WTC11 (cell line): ENCODE results near the gene TBC1D4. TPM values are rescaled to one million over a fixed set of nuclear protein-coding genes. Genes with fewer than 3 reads are reported as not detected.
A peak's percentile ranks its signal among the peaks of the same experiment; 100 is the strongest.

Experiments
- ATAC-seq: fragments of 200-7000 bp; cut with Tn5 transposase; 2 replicates; pipeline ENCODE4 v1.10.0; 2021; ENCODE audit warnings: mild to moderate bottlenecking, moderate library complexity
- CTCF ChIA-PET: fragments of 300-600 bp; sonication (Branson Sonifier 250); formaldehyde crosslinking; loops from one replicate; lab custom pipeline; 2021; ENCODE audit warnings: antibody characterized with exemption; lab: Charles Lee
- POLR2A ChIA-PET: fragments of 350-600 bp; sonication (Branson Sonifier 250); formaldehyde crosslinking; loops from one replicate; lab custom pipeline; 2021; ENCODE audit warnings: antibody characterized with exemption; lab: Charles Lee
- DNase-seq: peaks from one replicate; pipeline ENCODE4 v3.0.0; 2021; ENCODE audit warnings: low spot score
- H3K27ac Mint-ChIP-seq: 2 replicates; pipeline ENCODE4 v1.8.0; 2021; ENCODE audit warnings: mixed read lengths
- H3K27me3 Mint-ChIP-seq: 2 replicates; pipeline ENCODE4 v1.8.0; 2021; ENCODE audit warnings: low read depth, mild to moderate bottlenecking, moderate library complexity, mixed read lengths
- H3K36me3 Mint-ChIP-seq: 2 replicates; pipeline ENCODE4 v1.8.0; 2021; ENCODE audit warnings: mixed read lengths
- H3K4me1 Mint-ChIP-seq: 2 replicates; pipeline ENCODE4 v1.8.0; 2022; ENCODE audit warnings: mixed read lengths
- H3K4me3 Mint-ChIP-seq: 2 replicates; pipeline ENCODE4 v1.8.0; 2021; ENCODE audit warnings: mild to moderate bottlenecking, moderate library complexity, mixed read lengths
- H3K9me3 Mint-ChIP-seq: 2 replicates; pipeline ENCODE4 v1.8.0; 2021; ENCODE audit warnings: mixed read lengths
- ATF1 ChIP-seq: sonication (generic); formaldehyde crosslinking; IDR thresholded peaks from 2 replicates; pipeline ENCODE4 v1.8.1; 2023; ENCODE audit warnings: mild to moderate bottlenecking, moderate library complexity, missing genetic modification reagents
- EMX1 ChIP-seq: fragments of 250-450 bp; sonication (Bioruptor Pico); IDR thresholded peaks from 2 replicates; pipeline ENCODE4 v1.8.0; 2021; ENCODE audit warnings: mild to moderate bottlenecking
- ESRRA ChIP-seq: sonication (generic); formaldehyde crosslinking; IDR thresholded peaks from 2 replicates; pipeline ENCODE4 v1.8.1; 2022; ENCODE audit warnings: mild to moderate bottlenecking, missing genetic modification reagents, borderline replicate concordance
- FOXP1 ChIP-seq: sonication (generic); formaldehyde crosslinking; IDR thresholded peaks from 2 replicates; pipeline ENCODE4 v1.8.0; 2022; ENCODE audit warnings: missing genetic modification reagents, mild to moderate bottlenecking, moderate library complexity, borderline replicate concordance
- HMGA2 ChIP-seq: fragments of 250-450 bp; sonication (Bioruptor Pico); IDR thresholded peaks from 2 replicates; pipeline ENCODE4 v1.4.0; 2021; ENCODE audit warnings: mild to moderate bottlenecking, moderate library complexity
- JAZF1 ChIP-seq: fragments of 250-450 bp; sonication (Bioruptor Pico); IDR thresholded peaks from 2 replicates; pipeline ENCODE4 v1.9.0; 2021; ENCODE audit warnings: moderate library complexity, mild to moderate bottlenecking, inconsistent platforms
- NR1H2 ChIP-seq: sonication (generic); formaldehyde crosslinking; IDR thresholded peaks from 2 replicates; pipeline ENCODE4 v1.9.0; 2021; ENCODE audit warnings: mild to moderate bottlenecking, moderate library complexity, missing genetic modification reagents
- NR2C2 ChIP-seq: sonication (generic); formaldehyde crosslinking; IDR thresholded peaks from 2 replicates; pipeline ENCODE4 v1.8.0; 2022; ENCODE audit warnings: mild to moderate bottlenecking, missing genetic modification reagents
- PRRX2 ChIP-seq: fragments of 250-450 bp; sonication (Bioruptor Pico); IDR thresholded peaks from 2 replicates; pipeline ENCODE4 v1.8.0; 2021; ENCODE audit warnings: mild to moderate bottlenecking
- SOX15 ChIP-seq: fragments of 250-450 bp; sonication (Bioruptor Pico); IDR thresholded peaks from 2 replicates; pipeline ENCODE4 v1.9.0; 2021; ENCODE audit warnings: mild to moderate bottlenecking
- SP1 ChIP-seq: sonication (generic); formaldehyde crosslinking; conservative IDR thresholded peaks from 2 replicates; pipeline ENCODE4 v1.8.1; 2022; ENCODE audit warnings: missing genetic modification reagents
- TP53 ChIP-seq: sonication (generic); formaldehyde crosslinking; IDR thresholded peaks from 2 replicates; pipeline ENCODE4 v1.8.1; 2023; ENCODE audit warnings: mild to moderate bottlenecking, missing genetic modification reagents
- ZNF121 ChIP-seq: sonication (generic); formaldehyde crosslinking; IDR thresholded peaks from 2 replicates; pipeline ENCODE4 v1.8.0; 2023; ENCODE audit warnings: missing genetic modification reagents
- ZNF219 ChIP-seq: sonication (generic); formaldehyde crosslinking; IDR thresholded peaks from 2 replicates; pipeline ENCODE4 v1.8.0; 2023; ENCODE audit warnings: missing genetic modification reagents, mild to moderate bottlenecking, borderline replicate concordance
- ZSCAN18 ChIP-seq: fragments of 250-450 bp; sonication (Bioruptor Pico); IDR thresholded peaks from 2 replicates; pipeline ENCODE4 v2.1.2; 2022; ENCODE audit warnings: mild to moderate bottlenecking, moderate library complexity
- total RNA-seq: library from RNA; stranded (reverse); gene quantifications from 3 replicates; pipeline ENCODE4 v1.2.3, GENCODE V29; 2021
- TF ChIP-seq, protein P1 (sequence below): fragments of 200-600 bp; IDR thresholded peaks from 2 replicates; pipeline ENCODE4 v1.8.0; 2022; ENCODE audit warnings: antibody characterized with exemption
- TF ChIP-seq, protein P2 (sequence below): sonication (generic); formaldehyde crosslinking; IDR thresholded peaks from 2 replicates; pipeline ENCODE4 v1.8.0; 2022; ENCODE audit warnings: mild to moderate bottlenecking, missing genetic modification reagents
- TF ChIP-seq, protein P3 (sequence below): fragments of 250-450 bp; sonication (Bioruptor Pico); IDR thresholded peaks from 2 replicates; pipeline ENCODE4 v1.9.0; 2021; ENCODE audit warnings: mild to moderate bottlenecking
- TF ChIP-seq, protein P4 (sequence below): sonication (generic); formaldehyde crosslinking; IDR thresholded peaks from 2 replicates; pipeline ENCODE4 v1.8.1; 2023; ENCODE audit warnings: mild to moderate bottlenecking, moderate library complexity, missing genetic modification reagents

TBC1D4 gene
- total RNA-seq, 1 experiment from 2014 or later: 37.1 TPM

DNA sequence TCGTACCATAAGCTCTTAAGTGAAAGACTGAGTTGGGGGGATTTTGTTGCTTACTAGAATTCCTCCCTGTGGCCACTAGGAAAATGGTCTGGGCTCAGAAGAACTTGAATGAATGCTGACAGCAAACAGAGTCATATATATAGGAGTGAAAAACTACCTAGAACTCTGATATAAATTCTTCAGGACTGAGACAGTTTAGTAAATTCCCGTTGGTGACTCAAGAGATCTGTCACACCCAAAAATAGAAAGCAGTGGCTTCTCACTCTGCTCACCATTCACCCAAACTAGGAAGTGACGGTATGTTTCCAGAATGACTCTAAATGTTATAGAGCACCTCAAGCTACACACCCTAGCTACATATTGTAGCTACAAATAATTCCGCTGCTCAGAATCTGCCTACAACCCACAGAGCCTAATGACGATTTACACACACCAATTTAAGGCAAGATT, 116.2 kb downstream of the TBC1D4 start:
- Mint-ChIP-seq H3K27me3 (no peaks in the 10 kb centered on the region), H3K4me1 (peaks cover 27% of the 10 kb centered on the region)
- ATAC-seq: no peak; the same call in 1 of the 2 replicates
- POLR2A ChIA-PET: no interaction called here
- no peak for DNase-seq
- no peak for TF ChIP-seq FOXP1 (CRISPR knock-in tag)
- TF ChIP-seq TP53 (CRISPR knock-in tag): no peak
- TF ChIP-seq, protein P1, sequence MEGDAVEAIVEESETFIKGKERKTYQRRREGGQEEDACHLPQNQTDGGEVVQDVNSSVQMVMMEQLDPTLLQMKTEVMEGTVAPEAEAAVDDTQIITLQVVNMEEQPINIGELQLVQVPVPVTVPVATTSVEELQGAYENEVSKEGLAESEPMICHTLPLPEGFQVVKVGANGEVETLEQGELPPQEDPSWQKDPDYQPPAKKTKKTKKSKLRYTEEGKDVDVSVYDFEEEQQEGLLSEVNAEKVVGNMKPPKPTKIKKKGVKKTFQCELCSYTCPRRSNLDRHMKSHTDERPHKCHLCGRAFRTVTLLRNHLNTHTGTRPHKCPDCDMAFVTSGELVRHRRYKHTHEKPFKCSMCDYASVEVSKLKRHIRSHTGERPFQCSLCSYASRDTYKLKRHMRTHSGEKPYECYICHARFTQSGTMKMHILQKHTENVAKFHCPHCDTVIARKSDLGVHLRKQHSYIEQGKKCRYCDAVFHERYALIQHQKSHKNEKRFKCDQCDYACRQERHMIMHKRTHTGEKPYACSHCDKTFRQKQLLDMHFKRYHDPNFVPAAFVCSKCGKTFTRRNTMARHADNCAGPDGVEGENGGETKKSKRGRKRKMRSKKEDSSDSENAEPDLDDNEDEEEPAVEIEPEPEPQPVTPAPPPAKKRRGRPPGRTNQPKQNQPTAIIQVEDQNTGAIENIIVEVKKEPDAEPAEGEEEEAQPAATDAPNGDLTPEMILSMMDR: no peak
- TF ChIP-seq, protein P2, sequence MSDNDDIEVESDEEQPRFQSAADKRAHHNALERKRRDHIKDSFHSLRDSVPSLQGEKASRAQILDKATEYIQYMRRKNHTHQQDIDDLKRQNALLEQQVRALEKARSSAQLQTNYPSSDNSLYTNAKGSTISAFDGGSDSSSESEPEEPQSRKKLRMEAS (CRISPR knock-in tag): no peak
- TF ChIP-seq ATF1: no peak
- TF ChIP-seq, protein P3, sequence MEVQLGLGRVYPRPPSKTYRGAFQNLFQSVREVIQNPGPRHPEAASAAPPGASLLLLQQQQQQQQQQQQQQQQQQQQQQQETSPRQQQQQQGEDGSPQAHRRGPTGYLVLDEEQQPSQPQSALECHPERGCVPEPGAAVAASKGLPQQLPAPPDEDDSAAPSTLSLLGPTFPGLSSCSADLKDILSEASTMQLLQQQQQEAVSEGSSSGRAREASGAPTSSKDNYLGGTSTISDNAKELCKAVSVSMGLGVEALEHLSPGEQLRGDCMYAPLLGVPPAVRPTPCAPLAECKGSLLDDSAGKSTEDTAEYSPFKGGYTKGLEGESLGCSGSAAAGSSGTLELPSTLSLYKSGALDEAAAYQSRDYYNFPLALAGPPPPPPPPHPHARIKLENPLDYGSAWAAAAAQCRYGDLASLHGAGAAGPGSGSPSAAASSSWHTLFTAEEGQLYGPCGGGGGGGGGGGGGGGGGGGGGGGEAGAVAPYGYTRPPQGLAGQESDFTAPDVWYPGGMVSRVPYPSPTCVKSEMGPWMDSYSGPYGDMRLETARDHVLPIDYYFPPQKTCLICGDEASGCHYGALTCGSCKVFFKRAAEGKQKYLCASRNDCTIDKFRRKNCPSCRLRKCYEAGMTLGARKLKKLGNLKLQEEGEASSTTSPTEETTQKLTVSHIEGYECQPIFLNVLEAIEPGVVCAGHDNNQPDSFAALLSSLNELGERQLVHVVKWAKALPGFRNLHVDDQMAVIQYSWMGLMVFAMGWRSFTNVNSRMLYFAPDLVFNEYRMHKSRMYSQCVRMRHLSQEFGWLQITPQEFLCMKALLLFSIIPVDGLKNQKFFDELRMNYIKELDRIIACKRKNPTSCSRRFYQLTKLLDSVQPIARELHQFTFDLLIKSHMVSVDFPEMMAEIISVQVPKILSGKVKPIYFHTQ (CRISPR knock-in tag): no peak
- no peak for TF ChIP-seq ZSCAN18 (CRISPR knock-in tag)
- TF ChIP-seq, all 79 proteins: peak for 0
- CTCF ChIA-PET: interaction anchor here (0.9 to 4.2 kb wide), 3 partner anchors 8 to 72 kb away, joined by 3 to 19 read pairs (median 3); no protein-coding TSS in a partner anchor
- Mint-ChIP-seq H3K9me3 (no peaks in the 10 kb centered on the region), H3K27ac (peak overlapping the region; percentile 55; the same call in 1 of the 2 replicates), H3K36me3 (no peaks in the 10 kb centered on the region), H3K4me3 (no peak overlapping the region)

- ATAC-seq (no peak), DNase-seq (no peak)
- TF ChIP-seq EMX1: no peak
- TF ChIP-seq ESRRA (CRISPR knock-in tag): no peak
- no peak for TF ChIP-seq HMGA2 (CRISPR knock-in tag)
- no peak for TF ChIP-seq SP1 (CRISPR knock-in tag)
- no peak for TF ChIP-seq JAZF1 (CRISPR knock-in tag)
- TF ChIP-seq PRRX2: no peak
- no peak for TF ChIP-seq NR2C2 (CRISPR knock-in tag)
- no peak for TF ChIP-seq ZNF121 (CRISPR knock-in tag)
- no peak for TF ChIP-seq SOX15 (CRISPR knock-in tag)
- TF ChIP-seq ZNF219 (CRISPR knock-in tag): no peak
- TF ChIP-seq, protein P4, sequence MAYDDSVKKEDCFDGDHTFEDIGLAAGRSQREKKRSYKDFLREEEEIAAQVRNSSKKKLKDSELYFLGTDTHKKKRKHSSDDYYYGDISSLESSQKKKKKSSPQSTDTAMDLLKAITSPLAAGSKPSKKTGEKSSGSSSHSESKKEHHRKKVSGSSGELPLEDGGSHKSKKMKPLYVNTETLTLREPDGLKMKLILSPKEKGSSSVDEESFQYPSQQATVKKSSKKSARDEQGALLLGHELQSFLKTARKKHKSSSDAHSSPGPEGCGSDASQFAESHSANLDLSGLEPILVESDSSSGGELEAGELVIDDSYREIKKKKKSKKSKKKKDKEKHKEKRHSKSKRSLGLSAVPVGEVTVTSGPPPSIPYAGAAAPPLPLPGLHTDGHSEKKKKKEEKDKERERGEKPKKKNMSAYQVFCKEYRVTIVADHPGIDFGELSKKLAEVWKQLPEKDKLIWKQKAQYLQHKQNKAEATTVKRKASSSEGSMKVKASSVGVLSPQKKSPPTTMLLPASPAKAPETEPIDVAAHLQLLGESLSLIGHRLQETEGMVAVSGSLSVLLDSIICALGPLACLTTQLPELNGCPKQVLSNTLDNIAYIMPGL (CRISPR knock-in tag): no peak
- no peak for TF ChIP-seq NR1H2
- POLR2A ChIA-PET: no interaction called here
- H3K4me1 Mint-ChIP-seq: peaks cover 28% of the 10 kb centered on the region
- H3K27me3 Mint-ChIP-seq: no peaks in the 10 kb centered on the region
- H3K27ac Mint-ChIP-seq: no peak overlapping the region
- H3K9me3 Mint-ChIP-seq: no peaks in the 10 kb centered on the region
- no peaks in the 10 kb centered on the region for H3K36me3 Mint-ChIP-seq
- CTCF ChIA-PET: interaction anchor here (0.8 kb wide), 1 partner anchor 8 kb away, joined by 3 read pairs; no protein-coding TSS in a partner anchor
- H3K4me3 Mint-ChIP-seq: no peak overlapping the region
These were observed 117.7 kb downstream of the TBC1D4 start for GRCh38 chr13:75364131-75364713.
